ENCODE data around the gene CREG1.

The CREG1 gene

DNA sequence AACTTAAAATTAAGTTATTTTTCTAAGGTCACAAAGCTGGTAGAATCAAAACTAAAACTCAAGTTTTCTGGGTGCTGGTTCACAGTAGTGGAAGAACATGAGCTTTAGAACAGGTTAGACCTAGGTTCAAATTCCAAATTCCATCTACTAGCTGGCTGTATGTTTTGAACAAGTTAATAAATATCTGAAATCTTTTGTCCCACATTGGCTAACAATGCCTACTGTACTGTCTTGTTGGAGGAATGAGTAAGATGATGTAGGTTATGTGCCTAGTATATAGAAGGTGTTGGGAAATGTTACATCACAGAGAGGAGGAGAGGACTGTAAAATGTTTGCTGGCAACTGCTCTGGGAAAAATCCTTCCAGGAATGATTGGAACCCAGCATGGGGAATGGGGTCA lies 21.2 kb downstream of the CREG1 start:
- ATAC-seq, result no peak
- no peak for TF ChIP-seq ZNF70 (CRISPR knock-in tag; IDR thresholded peaks at IDR 0.05)
- no peak for TF ChIP-seq SNAI2 (CRISPR knock-in tag; IDR thresholded peaks at IDR 0.05)
- TF ChIP-seq, protein P1, sequence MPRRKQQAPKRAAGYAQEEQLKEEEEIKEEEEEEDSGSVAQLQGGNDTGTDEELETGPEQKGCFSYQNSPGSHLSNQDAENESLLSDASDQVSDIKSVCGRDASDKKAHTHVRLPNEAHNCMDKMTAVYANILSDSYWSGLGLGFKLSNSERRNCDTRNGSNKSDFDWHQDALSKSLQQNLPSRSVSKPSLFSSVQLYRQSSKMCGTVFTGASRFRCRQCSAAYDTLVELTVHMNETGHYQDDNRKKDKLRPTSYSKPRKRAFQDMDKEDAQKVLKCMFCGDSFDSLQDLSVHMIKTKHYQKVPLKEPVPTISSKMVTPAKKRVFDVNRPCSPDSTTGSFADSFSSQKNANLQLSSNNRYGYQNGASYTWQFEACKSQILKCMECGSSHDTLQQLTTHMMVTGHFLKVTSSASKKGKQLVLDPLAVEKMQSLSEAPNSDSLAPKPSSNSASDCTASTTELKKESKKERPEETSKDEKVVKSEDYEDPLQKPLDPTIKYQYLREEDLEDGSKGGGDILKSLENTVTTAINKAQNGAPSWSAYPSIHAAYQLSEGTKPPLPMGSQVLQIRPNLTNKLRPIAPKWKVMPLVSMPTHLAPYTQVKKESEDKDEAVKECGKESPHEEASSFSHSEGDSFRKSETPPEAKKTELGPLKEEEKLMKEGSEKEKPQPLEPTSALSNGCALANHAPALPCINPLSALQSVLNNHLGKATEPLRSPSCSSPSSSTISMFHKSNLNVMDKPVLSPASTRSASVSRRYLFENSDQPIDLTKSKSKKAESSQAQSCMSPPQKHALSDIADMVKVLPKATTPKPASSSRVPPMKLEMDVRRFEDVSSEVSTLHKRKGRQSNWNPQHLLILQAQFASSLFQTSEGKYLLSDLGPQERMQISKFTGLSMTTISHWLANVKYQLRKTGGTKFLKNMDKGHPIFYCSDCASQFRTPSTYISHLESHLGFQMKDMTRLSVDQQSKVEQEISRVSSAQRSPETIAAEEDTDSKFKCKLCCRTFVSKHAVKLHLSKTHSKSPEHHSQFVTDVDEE (CRISPR knock-in tag; IDR thresholded peaks at IDR 0.05), result no peak
- TF ChIP-seq ISL1 (CRISPR knock-in tag; IDR thresholded peaks at IDR 0.05), result no peak
- TF ChIP-seq ZC3H10 (CRISPR knock-in tag; IDR thresholded peaks at IDR 0.05), result no peak

DNA sequence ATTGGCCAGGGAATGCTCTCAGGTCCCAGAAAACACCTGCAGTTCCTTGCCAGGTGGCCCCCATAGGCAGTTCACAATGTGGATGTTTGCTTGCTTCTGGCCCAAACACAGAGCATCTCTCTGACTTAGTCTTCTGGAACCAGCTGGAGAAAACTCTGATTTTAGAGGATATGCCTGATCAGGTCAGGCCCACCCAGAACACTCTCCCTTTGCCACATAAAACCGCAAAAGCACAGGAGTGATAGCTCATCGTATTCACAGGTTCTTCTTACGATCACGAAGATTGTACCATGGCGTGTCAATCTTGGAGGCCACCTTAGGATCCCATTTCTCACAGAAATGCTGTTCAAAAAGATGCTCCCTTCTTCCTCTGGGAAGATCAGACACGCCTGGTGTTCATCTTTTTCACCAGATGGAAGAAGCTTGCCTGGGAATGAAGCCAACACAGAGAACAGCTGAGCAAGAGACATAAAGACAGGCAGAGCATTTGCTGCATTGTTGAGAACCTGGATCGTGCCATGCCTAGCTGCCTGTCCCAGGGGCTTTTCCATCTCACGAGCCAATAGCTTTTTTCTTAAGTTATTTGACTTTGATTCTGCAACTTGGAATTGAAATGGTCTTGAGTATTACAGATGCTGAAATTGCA lies 23.6 kb downstream of the CREG1 start:
- peak; percentile 35; the same call in 2 of the 3 replicates for ATAC-seq
- no peak for TF ChIP-seq ZNF8 (CRISPR knock-in tag; IDR thresholded peaks at IDR 0.05)
- no peak for TF ChIP-seq PPARA (CRISPR knock-in tag; IDR thresholded peaks at IDR 0.05; ENCODE audit: borderline replicate concordance)

DNA sequence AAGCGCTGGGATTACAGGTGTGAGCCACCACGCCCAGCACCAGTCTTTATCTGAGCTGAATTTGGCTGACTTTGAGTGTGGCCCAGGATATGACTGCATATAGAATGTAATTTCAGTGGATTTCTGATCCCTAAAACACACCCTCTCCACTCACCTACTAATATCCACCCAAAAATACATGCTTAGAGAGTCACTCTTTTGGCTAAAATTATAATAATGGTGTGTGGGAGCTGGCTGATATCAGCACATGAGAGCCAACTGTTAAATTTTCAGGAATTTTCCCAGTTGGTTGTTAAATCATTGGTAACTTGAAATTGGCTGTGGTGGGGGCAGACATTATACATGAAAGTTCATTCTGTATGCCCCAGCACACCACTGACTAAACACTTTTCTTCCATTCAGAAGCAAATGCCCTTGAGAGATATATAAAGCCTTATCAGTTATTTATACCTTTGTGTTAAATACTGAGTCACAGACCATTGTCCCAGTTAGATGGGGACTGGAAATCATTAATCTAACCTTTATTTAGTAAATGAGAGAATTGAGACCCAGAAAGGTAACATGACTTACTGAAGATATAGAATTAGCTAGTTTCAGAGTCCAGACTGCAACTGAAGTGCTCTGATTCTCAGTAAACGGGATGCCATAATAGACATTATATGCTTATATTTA lies 25.4 kb downstream of the CREG1 start:
- TF ChIP-seq ESRRG (CRISPR knock-in tag; IDR thresholded peaks at IDR 0.05) (no peak), ZC3H10 (CRISPR knock-in tag; IDR thresholded peaks at IDR 0.05) (no peak), ZNF8 (CRISPR knock-in tag; IDR thresholded peaks at IDR 0.05) (no peak), ZNF70 (CRISPR knock-in tag; IDR thresholded peaks at IDR 0.05) (no peak), CSDC2 (CRISPR knock-in tag; IDR thresholded peaks at IDR 0.05) (no peak), TOX (CRISPR knock-in tag; IDR thresholded peaks at IDR 0.05; ENCODE audit: borderline replicate concordance) (no peak)
- TF ChIP-seq, protein P2, sequence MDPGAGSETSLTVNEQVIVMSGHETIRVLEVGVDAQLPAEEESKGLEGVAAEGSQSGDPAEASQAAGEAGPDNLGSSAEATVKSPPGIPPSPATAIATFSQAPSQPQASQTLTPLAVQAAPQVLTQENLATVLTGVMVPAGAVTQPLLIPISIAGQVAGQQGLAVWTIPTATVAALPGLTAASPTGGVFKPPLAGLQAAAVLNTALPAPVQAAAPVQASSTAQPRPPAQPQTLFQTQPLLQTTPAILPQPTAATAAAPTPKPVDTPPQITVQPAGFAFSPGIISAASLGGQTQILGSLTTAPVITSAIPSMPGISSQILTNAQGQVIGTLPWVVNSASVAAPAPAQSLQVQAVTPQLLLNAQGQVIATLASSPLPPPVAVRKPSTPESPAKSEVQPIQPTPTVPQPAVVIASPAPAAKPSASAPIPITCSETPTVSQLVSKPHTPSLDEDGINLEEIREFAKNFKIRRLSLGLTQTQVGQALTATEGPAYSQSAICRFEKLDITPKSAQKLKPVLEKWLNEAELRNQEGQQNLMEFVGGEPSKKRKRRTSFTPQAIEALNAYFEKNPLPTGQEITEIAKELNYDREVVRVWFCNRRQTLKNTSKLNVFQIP (CRISPR knock-in tag; IDR thresholded peaks at IDR 0.05; ENCODE audit: borderline replicate concordance, low read depth), result no peak
- TF ChIP-seq, protein P3, sequence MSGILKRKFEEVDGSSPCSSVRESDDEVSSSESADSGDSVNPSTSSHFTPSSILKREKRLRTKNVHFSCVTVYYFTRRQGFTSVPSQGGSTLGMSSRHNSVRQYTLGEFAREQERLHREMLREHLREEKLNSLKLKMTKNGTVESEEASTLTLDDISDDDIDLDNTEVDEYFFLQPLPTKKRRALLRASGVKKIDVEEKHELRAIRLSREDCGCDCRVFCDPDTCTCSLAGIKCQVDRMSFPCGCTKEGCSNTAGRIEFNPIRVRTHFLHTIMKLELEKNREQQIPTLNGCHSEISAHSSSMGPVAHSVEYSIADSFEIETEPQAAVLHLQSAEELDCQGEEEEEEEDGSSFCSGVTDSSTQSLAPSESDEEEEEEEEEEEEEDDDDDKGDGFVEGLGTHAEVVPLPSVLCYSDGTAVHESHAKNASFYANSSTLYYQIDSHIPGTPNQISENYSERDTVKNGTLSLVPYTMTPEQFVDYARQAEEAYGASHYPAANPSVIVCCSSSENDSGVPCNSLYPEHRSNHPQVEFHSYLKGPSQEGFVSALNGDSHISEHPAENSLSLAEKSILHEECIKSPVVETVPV (CRISPR knock-in tag; IDR thresholded peaks at IDR 0.05), result no peak
- TF ChIP-seq, protein P4, sequence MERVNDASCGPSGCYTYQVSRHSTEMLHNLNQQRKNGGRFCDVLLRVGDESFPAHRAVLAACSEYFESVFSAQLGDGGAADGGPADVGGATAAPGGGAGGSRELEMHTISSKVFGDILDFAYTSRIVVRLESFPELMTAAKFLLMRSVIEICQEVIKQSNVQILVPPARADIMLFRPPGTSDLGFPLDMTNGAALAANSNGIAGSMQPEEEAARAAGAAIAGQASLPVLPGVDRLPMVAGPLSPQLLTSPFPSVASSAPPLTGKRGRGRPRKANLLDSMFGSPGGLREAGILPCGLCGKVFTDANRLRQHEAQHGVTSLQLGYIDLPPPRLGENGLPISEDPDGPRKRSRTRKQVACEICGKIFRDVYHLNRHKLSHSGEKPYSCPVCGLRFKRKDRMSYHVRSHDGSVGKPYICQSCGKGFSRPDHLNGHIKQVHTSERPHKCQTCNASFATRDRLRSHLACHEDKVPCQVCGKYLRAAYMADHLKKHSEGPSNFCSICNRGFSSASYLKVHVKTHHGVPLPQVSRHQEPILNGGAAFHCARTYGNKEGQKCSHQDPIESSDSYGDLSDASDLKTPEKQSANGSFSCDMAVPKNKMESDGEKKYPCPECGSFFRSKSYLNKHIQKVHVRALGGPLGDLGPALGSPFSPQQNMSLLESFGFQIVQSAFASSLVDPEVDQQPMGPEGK (CRISPR knock-in tag; IDR thresholded peaks at IDR 0.05; ENCODE audit: borderline replicate concordance), result no peak
- no peak for ATAC-seq

DNA sequence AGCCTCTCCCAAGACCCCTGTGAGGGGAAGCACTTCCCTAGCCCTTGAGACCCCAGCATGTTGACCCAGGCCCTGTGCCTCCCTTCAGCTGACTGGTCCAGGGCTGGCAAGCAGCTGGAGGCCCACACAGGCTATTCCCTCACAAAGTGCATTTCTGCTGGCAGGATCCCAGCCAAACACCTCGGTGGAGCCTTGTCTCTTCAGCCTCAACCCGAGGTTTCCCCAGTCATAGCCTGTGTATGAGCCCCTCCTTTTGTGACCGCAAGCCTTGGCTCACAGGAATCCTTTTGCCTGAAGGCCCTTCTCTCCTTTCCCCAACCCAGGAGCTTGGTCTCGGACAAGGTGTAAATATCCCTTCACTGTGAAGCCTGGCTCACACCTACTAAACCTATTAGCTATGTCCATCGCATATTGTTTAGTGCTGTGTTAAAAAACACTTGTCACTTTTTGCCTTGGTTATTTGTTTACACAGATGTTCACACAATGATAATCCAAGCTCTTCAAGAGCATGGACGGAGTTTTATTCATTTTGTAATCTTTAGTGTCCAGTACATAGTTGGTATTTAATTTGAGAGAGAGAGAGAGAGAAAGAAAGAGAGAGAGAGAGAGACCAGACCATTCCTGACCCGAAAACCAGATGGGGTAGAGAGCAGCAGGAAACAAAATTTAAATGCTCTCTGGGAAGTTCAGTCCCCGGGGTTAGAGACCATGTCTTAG lies 26.7 kb downstream of the CREG1 start:
- no peak; the same call in 2 of the 3 replicates for ATAC-seq
- TF ChIP-seq, protein P3 (CRISPR knock-in tag; IDR thresholded peaks at IDR 0.05), result no peak
- TF ChIP-seq ZNF70 (CRISPR knock-in tag; IDR thresholded peaks at IDR 0.05), result no peak
- TF ChIP-seq, protein P4 (CRISPR knock-in tag; IDR thresholded peaks at IDR 0.05; ENCODE audit: borderline replicate concordance), result no peak
- TF ChIP-seq ZFP3 (CRISPR knock-in tag; IDR thresholded peaks at IDR 0.05), result no peak
- TF ChIP-seq RARB (CRISPR knock-in tag; IDR thresholded peaks at IDR 0.05), result no peak
- TF ChIP-seq SNAI2 (CRISPR knock-in tag; IDR thresholded peaks at IDR 0.05), result no peak
- TF ChIP-seq TOX (CRISPR knock-in tag; IDR thresholded peaks at IDR 0.05; ENCODE audit: borderline replicate concordance), result no peak
- no peak for TF ChIP-seq BACH2 (CRISPR knock-in tag; IDR thresholded peaks at IDR 0.05; ENCODE audit: borderline replicate concordance)

Data from SK-N-SH treated with all-trans-retinoic acid at 6 μM for 48 hours (cell line).